H9 (cell line): ENCODE data around the gene POP4. TPM values are rescaled to one million over a fixed set of nuclear protein-coding genes. Genes with fewer than 3 reads are reported as not detected.

Source experiments
- DNase-seq: peaks from one replicate; pipeline ENCODE4 v3.0.0-alpha.2; 2017
- H2AFZ ChIP-seq: one replicate; pipeline ENCODE4 v1.6.1; 2013; ENCODE audit warnings: mild to moderate bottlenecking, low read length, control low read depth, moderate library complexity
- H2AK5ac ChIP-seq: 2 replicates; pipeline ENCODE4 v1.6.1; 2013; ENCODE audit warnings: low read length, control low read depth, mixed read lengths; ENCODE audit not compliant: insufficient read length
- H2BK120ac ChIP-seq: one replicate; pipeline ENCODE4 v1.6.1; 2013; ENCODE audit warnings: low read depth, mild to moderate bottlenecking, low read length, control low read depth, inconsistent platforms; ENCODE audit not compliant: poor library complexity, severe bottlenecking
- H2BK12ac ChIP-seq: 2 replicates; pipeline ENCODE4 v1.6.1; 2013; ENCODE audit warnings: low read length, control low read depth, mixed read lengths, low read depth; ENCODE audit not compliant: insufficient read length
- H2BK15ac ChIP-seq: 2 replicates; pipeline ENCODE4 v1.6.1; 2013; ENCODE audit warnings: low read depth, low read length, control low read depth
- H2BK20ac ChIP-seq: one replicate; pipeline ENCODE4 v1.6.1; 2013; ENCODE audit warnings: low read depth, mild to moderate bottlenecking, low read length, control low read depth, inconsistent platforms; ENCODE audit not compliant: poor library complexity, severe bottlenecking
- H2BK5ac ChIP-seq: 2 replicates; pipeline ENCODE4 v1.6.1; 2013; ENCODE audit warnings: low read length, control low read depth, mixed read lengths; ENCODE audit not compliant: insufficient read length
- H3K14ac ChIP-seq: 2 replicates; pipeline ENCODE4 v1.6.1; 2013; ENCODE audit warnings: low read length, control low read depth; ENCODE audit not compliant: insufficient read depth
- H3K18ac ChIP-seq: 2 replicates; pipeline ENCODE4 v1.6.1; 2013; ENCODE audit warnings: low read depth, mild to moderate bottlenecking, mixed read lengths, low read length, control low read depth; ENCODE audit not compliant: insufficient read length
- H3K23ac ChIP-seq: 2 replicates; pipeline ENCODE4 v1.6.1; 2013; ENCODE audit warnings: low read length, control low read depth, mixed read lengths, low read depth; ENCODE audit not compliant: insufficient read length
- H3K23me2 ChIP-seq: 2 replicates; pipeline ENCODE4 v1.6.1; 2013; ENCODE audit warnings: low read depth, mild to moderate bottlenecking, mixed read lengths, low read length, control low read depth; ENCODE audit not compliant: insufficient read length, poor library complexity, severe bottlenecking
- H3K27ac ChIP-seq: 2 replicates; pipeline ENCODE4 v1.5.1; 2013; ENCODE audit warnings: low read length, control low read depth, mixed read lengths, low read depth; ENCODE audit not compliant: insufficient read length
- H3K27me3 ChIP-seq: 2 replicates; pipeline ENCODE4 v1.6.1; 2013; ENCODE audit warnings: low read length, control low read depth, inconsistent platforms; ENCODE audit not compliant: insufficient read depth
- H3K4ac ChIP-seq: 2 replicates; pipeline ENCODE4 v1.6.1; 2013; ENCODE audit warnings: low read depth, mild to moderate bottlenecking, control low read depth, inconsistent platforms, low read length, moderate library complexity
- H3K4me1 ChIP-seq: 2 replicates; pipeline ENCODE4 v1.6.1; 2013; ENCODE audit warnings: low read length, control low read depth, inconsistent platforms; ENCODE audit not compliant: insufficient read depth
- H3K4me2 ChIP-seq: 2 replicates; pipeline ENCODE4 v1.6.1; 2013; ENCODE audit warnings: low read length, control low read depth, mixed read lengths; ENCODE audit not compliant: insufficient read length, insufficient read depth
- H3K56ac ChIP-seq: 2 replicates; pipeline ENCODE4 v1.6.1; 2013; ENCODE audit warnings: low read depth, mild to moderate bottlenecking, mixed read lengths, low read length, control low read depth; ENCODE audit not compliant: insufficient read length
- H3K79me1 ChIP-seq: 2 replicates; pipeline ENCODE4 v1.6.1; 2013; ENCODE audit warnings: low read depth, mild to moderate bottlenecking, moderate library complexity, low read length, control low read depth, inconsistent platforms; ENCODE audit not compliant: insufficient read depth, poor library complexity, severe bottlenecking
- H3K79me2 ChIP-seq: 2 replicates; pipeline ENCODE4 v1.6.1; 2013; ENCODE audit warnings: low read length, control low read depth, inconsistent platforms; ENCODE audit not compliant: insufficient read depth
- H3K9ac ChIP-seq: 2 replicates; pipeline ENCODE4 v1.6.1; 2013; ENCODE audit warnings: low read length, control low read depth, mixed read lengths; ENCODE audit not compliant: insufficient read length; ENCODE audit errors: extremely low read depth
- H3K9me3 ChIP-seq: one replicate; pipeline ENCODE4 v1.6.1; 2013; ENCODE audit warnings: low read depth, low read length, inconsistent platforms; ENCODE audit not compliant: control insufficient read depth
- H3T11ph ChIP-seq: one replicate; pipeline ENCODE4 v1.6.1; 2013; ENCODE audit warnings: mild to moderate bottlenecking, low read length, control low read depth, inconsistent platforms
- H4K20me1 ChIP-seq: one replicate; pipeline ENCODE4 v1.6.1; 2013; ENCODE audit not compliant: control insufficient read depth, insufficient read length, insufficient read depth
- H4K5ac ChIP-seq: 2 replicates; pipeline ENCODE4 v1.6.1; 2013; ENCODE audit warnings: low read depth, mild to moderate bottlenecking, mixed read lengths, low read length, control low read depth; ENCODE audit not compliant: insufficient read length
- H4K8ac ChIP-seq: replicated peaks from 2 replicates; pipeline ENCODE4 v1.6.1; 2013; ENCODE audit warnings: low read length, control low read depth, mixed read lengths, low read depth; ENCODE audit not compliant: insufficient read length
- H4K91ac ChIP-seq: 2 replicates; pipeline ENCODE4 v1.6.1; 2013; ENCODE audit warnings: low read depth, mild to moderate bottlenecking, moderate library complexity, mixed read lengths, low read length, control low read depth; ENCODE audit not compliant: insufficient read length
- H3K27ac Mint-ChIP-seq, 3 experiments: 2 replicates in 2 of 3; 3 replicates in 1 of 3; pipeline ENCODE4 v1.8.0; 2020 to 2021; ENCODE audit warnings: mixed read lengths in 3 of 3, mild to moderate bottlenecking in 1 of 3, moderate library complexity in 1 of 3
- H3K27me3 Mint-ChIP-seq: 2 replicates; pipeline ENCODE4 v1.8.0; 2021; ENCODE audit warnings: low read depth, mild to moderate bottlenecking, moderate library complexity, mixed read lengths
- H3K36me3 Mint-ChIP-seq, 3 experiments: 2 replicates in 2 of 3; 3 replicates in 1 of 3; pipeline ENCODE4 v1.8.0; 2020 to 2021; ENCODE audit warnings: low read depth in 3 of 3, mixed read lengths in 3 of 3; ENCODE audit not compliant: insufficient read depth in 1 of 3
- H3K4me1 Mint-ChIP-seq, 2 experiments: 2 replicates each; pipeline ENCODE4 v1.8.0; 2020; ENCODE audit warnings: mixed read lengths in 2 of 2
- H3K4me3 Mint-ChIP-seq, 2 experiments: 2 replicates in 1 of 2; 3 replicates in 1 of 2; pipeline ENCODE4 v1.8.0; 2020 to 2021; ENCODE audit warnings: mild to moderate bottlenecking in 2 of 2, mixed read lengths in 2 of 2, moderate library complexity in 1 of 2
- H3K9me3 Mint-ChIP-seq, 2 experiments: 2 replicates in 1 of 2; 3 replicates in 1 of 2; pipeline ENCODE4 v1.8.0; 2020; ENCODE audit warnings: mild to moderate bottlenecking in 2 of 2, mixed read lengths in 2 of 2, moderate library complexity in 1 of 2
- CTCF ChIP-seq: fragments of 200-600 bp; sonication (generic); conservative IDR thresholded peaks from 3 replicates; pipeline ENCODE4 v1.8.0; 2021; ENCODE audit warnings: antibody characterized with exemption, mild to moderate bottlenecking
- WGBS: extraction: QIAGEN DNeasy Blood & Tissue Kit; methylation state at CpG from one replicate; pipeline ENCODE4 v1.1.7; 2013; ENCODE audit warnings: missing lambda C conversion rate, low lambda C conversion rate, mixed read lengths; ENCODE audit not compliant: insufficient read length; ENCODE audit errors: extremely low coverage; 5-methylcytosine and 5-hydroxymethylcytosine counted together
- total RNA-seq: library from RNA; stranded (reverse); gene quantifications from 2 replicates; pipeline ENCODE4 v1.2.1, GENCODE V29; 2021

POP4 gene
- total RNA-seq, 1 experiment from 2014 or later, result 51.4 TPM

GRCh38 chr19:29628661-29629385, 22.7 kb downstream of the POP4 start:
- H3K9me3 Mint-ChIP-seq, result no peaks in the 10 kb centered on the region
- H3K27ac Mint-ChIP-seq, result peak overlapping the region in 1 of 3 experiments; percentile 48; a peak in 1 of 7 replicates

More at GRCh38 chr19:29628661-29629385, 22.7 kb downstream of the POP4 start:
- WGBS, result no CpG with 5 or more reads among the region's 16 CpGs
- no peak overlapping the region for H2BK12ac ChIP-seq
- no peaks in the 10 kb centered on the region for H3K27me3 ChIP-seq
- H2BK120ac ChIP-seq, result no peak overlapping the region
- no peaks in the 10 kb centered on the region for H3K79me2 ChIP-seq
- no peak overlapping the region for H3K9ac ChIP-seq
- H3K23ac ChIP-seq, result no peak overlapping the region
- DNase-seq, result no peak
- no peak overlapping the region for H4K91ac ChIP-seq
- no peak for TF ChIP-seq CTCF
- H3K18ac ChIP-seq, result no peak overlapping the region
- no peak overlapping the region for H3K4ac ChIP-seq
- no peak overlapping the region; the same call in 1 of the 2 replicates for H3K14ac ChIP-seq
- no peaks in the 10 kb centered on the region for H3K23me2 ChIP-seq
- no peak overlapping the region for H3K56ac ChIP-seq
- no peaks in the 10 kb centered on the region for H3K9me3 ChIP-seq
- H3K27ac ChIP-seq, result no peak overlapping the region
- Mint-ChIP-seq H3K4me3 (no peak overlapping the region), H3K27me3 (no peaks in the 10 kb centered on the region), H3K36me3 (no peaks in the 10 kb centered on the region), H3K4me1 (peaks cover 10 to 17% of the 10 kb centered on the region in 2 experiments)
- no peak overlapping the region for H3K4me2 ChIP-seq
- no peak overlapping the region for H4K8ac ChIP-seq
- H2AFZ ChIP-seq, result no peak overlapping the region
- no peak overlapping the region for H3T11ph ChIP-seq
- no peak overlapping the region for H2BK20ac ChIP-seq
- H2BK15ac ChIP-seq, result no peak overlapping the region
- no peak overlapping the region for H2AK5ac ChIP-seq
- H3K79me1 ChIP-seq, result no peaks in the 10 kb centered on the region
- H4K5ac ChIP-seq, result no peak overlapping the region
- H2BK5ac ChIP-seq, result no peak overlapping the region
- no peaks in the 10 kb centered on the region for H3K4me1 ChIP-seq
- H4K20me1 ChIP-seq, result no peaks in the 10 kb centered on the region
